NOMO-1 treated with dmso at 0.1 percent for 144 hours (cell line): Measurements from ENCODE around the gene SENP2.

Source experiments
- DNase-seq: peaks from one replicate; lab custom pipeline; 2025; ENCODE audit not compliant: unreplicated experiment; lab: John Stamatoyannopoulos, UW

SENP2 gene

GRCh38 chr3:185678027-185678426 lies 91.9 kb downstream of the SENP2 start:
- no peak for DNase-seq

DNA sequence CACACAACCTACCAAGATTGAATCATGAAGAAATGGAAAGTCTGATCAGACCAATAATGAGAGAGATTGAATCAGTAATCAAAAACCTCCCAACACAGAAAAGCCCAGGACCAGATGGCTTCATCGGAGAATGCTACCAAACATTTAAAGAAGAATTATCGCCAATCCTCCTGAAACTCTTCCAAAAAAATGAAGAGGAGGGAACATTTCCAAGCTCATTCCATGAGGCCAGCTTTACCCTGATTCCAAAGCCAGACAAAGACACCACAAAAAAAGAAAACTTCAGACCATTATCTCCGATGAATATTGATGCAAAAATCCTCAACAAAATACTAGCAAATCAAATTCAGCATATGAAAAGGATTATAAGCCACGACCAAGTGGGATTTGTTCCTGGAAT lies 94.1 kb downstream of the SENP2 start:
- no peak for DNase-seq
